Osteoblast (primary cell): ENCODE results near the gene LOXHD1. TPM values are rescaled to one million over a fixed set of nuclear protein-coding genes. Genes with fewer than 3 reads are reported as not detected.

ENCODE experiments used
- DNase-seq: peaks from one replicate; pipeline ENCODE4 v3.0.0; 2011; ENCODE audit warnings: low spot score, mixed read lengths; ENCODE audit not compliant: insufficient read length; ENCODE audit errors: missing footprints
- H2AFZ ChIP-seq: 2 replicates; pipeline ENCODE4 v1.6.0; 2011; ENCODE audit warnings: mild to moderate bottlenecking, low read length
- H3K27ac ChIP-seq: 2 replicates; pipeline ENCODE4 v1.5.1; 2011; ENCODE audit warnings: mild to moderate bottlenecking, low read depth, low read length, moderate library complexity
- H3K27me3 ChIP-seq: 2 replicates; pipeline ENCODE4 v1.6.0; 2012; ENCODE audit warnings: mild to moderate bottlenecking, control low read depth, inconsistent platforms, low read length, moderate library complexity; ENCODE audit not compliant: insufficient read depth
- H3K36me3 ChIP-seq: 2 replicates; pipeline ENCODE4 v1.5.1; 2011; ENCODE audit warnings: mild to moderate bottlenecking, low read length, control low read depth, moderate library complexity; ENCODE audit not compliant: insufficient read depth
- H3K4me1 ChIP-seq: 2 replicates; pipeline ENCODE4 v1.5.1; 2011; ENCODE audit warnings: mild to moderate bottlenecking, low read length, control low read depth, moderate library complexity; ENCODE audit not compliant: insufficient read depth
- H3K4me2 ChIP-seq: 2 replicates; pipeline ENCODE4 v1.6.0; 2011; ENCODE audit warnings: mild to moderate bottlenecking, low read length; ENCODE audit not compliant: insufficient read depth
- H3K4me3 ChIP-seq: fragments of 200-600 bp; sonication (generic); 3 replicates; pipeline ENCODE4 v1.5.1; 2012; ENCODE audit warnings: mild to moderate bottlenecking, low read length, inconsistent platforms; ENCODE audit not compliant: insufficient read depth
- H3K79me2 ChIP-seq: 2 replicates; pipeline ENCODE4 v1.6.0; 2012; ENCODE audit warnings: mild to moderate bottlenecking, low read length, control low read depth, inconsistent platforms; ENCODE audit not compliant: insufficient read depth
- H3K9me3 ChIP-seq: 2 replicates; pipeline ENCODE4 v1.5.1; 2011; ENCODE audit warnings: low read depth, low read length, control low read depth
- H4K20me1 ChIP-seq: 2 replicates; pipeline ENCODE4 v1.6.0; 2012; ENCODE audit warnings: mild to moderate bottlenecking, low read length, control low read depth; ENCODE audit not compliant: insufficient read depth
- total RNA-seq: library from RNA; depleted of rRNA; stranded (reverse); fragments of >200 nt; gene quantifications from 2 replicates; pipeline ENCODE4 v1.2.3, GENCODE V29; 2012
- TF ChIP-seq, protein P1 (sequence below): IDR thresholded peaks from 2 replicates; pipeline ENCODE4 v1.5.1; 2011; ENCODE audit warnings: mild to moderate bottlenecking, low read depth, low read length, moderate library complexity; ENCODE audit errors: extremely low read depth

LOXHD1 gene
- total RNA-seq, 1 donor, result not detected

- no peak overlapping the region for H3K27ac ChIP-seq
- H3K27me3 ChIP-seq, result no peaks in the 10 kb centered on the region
- H3K4me2 ChIP-seq, result no peak overlapping the region
- no peak overlapping the region for H2AFZ ChIP-seq
- H3K4me1 ChIP-seq, result no peaks in the 10 kb centered on the region
- H3K79me2 ChIP-seq, result no peaks in the 10 kb centered on the region
- no peak overlapping the region for H3K4me3 ChIP-seq
- H4K20me1 ChIP-seq, result no peaks in the 10 kb centered on the region
- no peaks in the 10 kb centered on the region for H3K36me3 ChIP-seq
- H3K9me3 ChIP-seq, result no peaks in the 10 kb centered on the region
- TF ChIP-seq, protein P1, sequence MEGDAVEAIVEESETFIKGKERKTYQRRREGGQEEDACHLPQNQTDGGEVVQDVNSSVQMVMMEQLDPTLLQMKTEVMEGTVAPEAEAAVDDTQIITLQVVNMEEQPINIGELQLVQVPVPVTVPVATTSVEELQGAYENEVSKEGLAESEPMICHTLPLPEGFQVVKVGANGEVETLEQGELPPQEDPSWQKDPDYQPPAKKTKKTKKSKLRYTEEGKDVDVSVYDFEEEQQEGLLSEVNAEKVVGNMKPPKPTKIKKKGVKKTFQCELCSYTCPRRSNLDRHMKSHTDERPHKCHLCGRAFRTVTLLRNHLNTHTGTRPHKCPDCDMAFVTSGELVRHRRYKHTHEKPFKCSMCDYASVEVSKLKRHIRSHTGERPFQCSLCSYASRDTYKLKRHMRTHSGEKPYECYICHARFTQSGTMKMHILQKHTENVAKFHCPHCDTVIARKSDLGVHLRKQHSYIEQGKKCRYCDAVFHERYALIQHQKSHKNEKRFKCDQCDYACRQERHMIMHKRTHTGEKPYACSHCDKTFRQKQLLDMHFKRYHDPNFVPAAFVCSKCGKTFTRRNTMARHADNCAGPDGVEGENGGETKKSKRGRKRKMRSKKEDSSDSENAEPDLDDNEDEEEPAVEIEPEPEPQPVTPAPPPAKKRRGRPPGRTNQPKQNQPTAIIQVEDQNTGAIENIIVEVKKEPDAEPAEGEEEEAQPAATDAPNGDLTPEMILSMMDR, result no peak
- no peak for DNase-seq
Observed at GRCh38 chr18:46427216-46427995, 229.6 kb downstream of the LOXHD1 start.

Other genes starting within 250 kb of the LOXHD1 start
- gene ST8SIA5, start 99.8 kb upstream of the LOXHD1 start, total RNA-seq, result under 0.01 TPM in 2 replicates